Transverse colon (tissue), 4 donors: ENCODE data around the gene RHEX. TPM values are rescaled to one million over a fixed set of nuclear protein-coding genes. Genes with fewer than 3 reads are reported as not detected.
"Not testable (repeated sequence)": the region's sequence is repeated elsewhere in the genome, so short reads cannot be mapped to it uniquely, and the experiment has no call there.

Experiments
- DNase-seq: peaks from one replicate; pipeline ENCODE4 v3.0.0-alpha.2; 2019
- H3K27ac ChIP-seq, 4 donors: fragments of 200-600 bp; sonication (generic); 2 replicates each; pipeline ENCODE4 v1.5.1; 2016 to 2018; ENCODE audit warnings: inconsistent platforms in 4 of 4
- H3K27me3 ChIP-seq: fragments of 200-600 bp; sonication (generic); 2 replicates; pipeline ENCODE4 v1.5.1; 2017; ENCODE audit warnings: inconsistent platforms
- H3K36me3 ChIP-seq, 4 donors: fragments of 200-600 bp; sonication (generic); 2 replicates each; pipeline ENCODE4 v1.5.1; 2017 to 2019; ENCODE audit warnings: inconsistent platforms in 4 of 4
- H3K4me1 ChIP-seq, 4 donors: fragments of 200-600 bp; sonication (generic); 2 replicates each; pipeline ENCODE4 v1.5.1; 2017 to 2020; ENCODE audit warnings: inconsistent platforms in 4 of 4
- H3K4me3 ChIP-seq, 4 donors: fragments of 200-600 bp; sonication (generic); 1 replicate in 1 of 4; 2 replicates in 3 of 4; pipeline versions ENCODE4 v1.5.1 to v1.6.1; 2017 to 2019; ENCODE audit warnings: inconsistent platforms in 4 of 4
- H3K9me3 ChIP-seq, 2 donors: fragments of 200-600 bp; sonication (generic); 2 replicates each; pipeline ENCODE4 v1.5.1; 2017 to 2019; ENCODE audit warnings: inconsistent platforms in 2 of 2
- EP300 ChIP-seq: sonication (generic); formaldehyde crosslinking; IDR thresholded peaks from one replicate; pipeline ENCODE4 v1.6.1; 2017; ENCODE audit warnings: antibody characterized with exemption, low read depth
- POLR2A ChIP-seq: fragments of 450-650 bp; IDR thresholded peaks from one replicate; pipeline ENCODE4 v1.6.1; 2016; ENCODE audit warnings: antibody characterized with exemption, mild to moderate bottlenecking, moderate library complexity
- POLR2AphosphoS5 ChIP-seq, 3 donors: sonication (generic); formaldehyde crosslinking; IDR thresholded peaks; one replicate each; pipeline ENCODE4 v1.6.1; 2016; ENCODE audit warnings: antibody characterized with exemption in 3 of 3
- WGBS, 2 donors: methylation state at CpG; one replicate each; pipeline ENCODE4 v1.1.5; 2018; ENCODE audit warnings: low coverage in 1 of 2; 5-methylcytosine and 5-hydroxymethylcytosine counted together
- in situ Hi-C, 4 donors: fragments of 200-750 bp; cut with MboI; loops; one replicate each; pipeline versions ENCODE4 v1.15.0 to v1.15.1; 2017; ENCODE audit warnings: low sequenced_read_pairs in 3 of 4, low pct_ligation_motif_present in 1 of 4, low pct_unique_long_range_greater_than_20kb in 1 of 4
- intact Hi-C: fragments of 100-400 bp; cut with DNase I; formaldehyde crosslinking; loops from one replicate; pipeline ENCODE4 v1.15.1; 2023; ENCODE audit warnings: low total_unique reads
- total RNA-seq, 4 donors: library from RNA; depleted of rRNA; stranded (reverse); fragments of >200 nt; gene quantifications; one replicate each; pipeline ENCODE4 v1.1.0, GENCODE V29; 2016
- TF ChIP-seq, protein P1 (sequence below), 5 experiments: fragments of 200-600 bp in 3 of 5; fragments of 450-650 bp in 2 of 5; sonication (generic) in 3 of 5; IDR thresholded peaks; 1 replicate in 2 of 5; 2 replicates in 3 of 5; pipeline ENCODE4 v1.5.1; 2016 to 2017; ENCODE audit warnings: antibody characterized with exemption in 5 of 5, inconsistent platforms in 3 of 5, mild to moderate bottlenecking in 2 of 5, moderate library complexity in 1 of 5

RHEX gene
- total RNA-seq, 4 donors from 2014 or later, result 0.96 to 4.8 TPM; not detected in 2

DNA sequence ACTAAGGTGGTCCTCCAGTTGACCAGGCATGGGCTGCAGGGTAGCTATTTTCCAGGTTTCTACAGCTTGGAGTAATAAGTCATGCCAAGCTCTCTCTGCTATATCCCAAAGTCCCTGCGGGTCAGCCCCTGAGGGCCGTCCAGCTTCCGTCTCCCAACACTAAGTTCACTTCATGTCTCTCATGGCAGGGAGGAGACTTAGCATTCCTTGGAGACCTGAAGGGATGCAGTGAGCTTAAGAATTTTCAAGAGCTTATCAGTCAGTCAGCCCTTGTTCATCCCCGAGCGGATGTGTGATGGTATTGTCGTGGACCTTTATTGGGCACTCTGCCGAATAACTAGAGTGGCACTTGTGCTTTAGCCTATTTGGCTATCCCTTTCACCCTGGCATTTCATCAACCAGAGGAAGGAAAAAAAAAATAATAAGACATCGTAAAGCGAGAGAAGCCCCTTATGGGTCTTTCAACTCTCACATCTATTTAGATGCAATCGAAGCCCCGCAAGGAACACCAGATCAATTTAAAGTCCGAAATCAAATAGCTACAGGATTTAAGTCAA, 2.2 kb downstream of the RHEX start:
- in situ Hi-C loops, H3K4me3 ChIP-seq, DNase-seq, H3K27ac ChIP-seq, H3K27me3 ChIP-seq, intact Hi-C loops, H3K4me1 ChIP-seq, H3K9me3 ChIP-seq, H3K36me3 ChIP-seq: not testable (repeated sequence)
- 82 to 95% methylated on average over 9 to 12 of the region's 12 CpGs for WGBS, 2 donors

DNA sequence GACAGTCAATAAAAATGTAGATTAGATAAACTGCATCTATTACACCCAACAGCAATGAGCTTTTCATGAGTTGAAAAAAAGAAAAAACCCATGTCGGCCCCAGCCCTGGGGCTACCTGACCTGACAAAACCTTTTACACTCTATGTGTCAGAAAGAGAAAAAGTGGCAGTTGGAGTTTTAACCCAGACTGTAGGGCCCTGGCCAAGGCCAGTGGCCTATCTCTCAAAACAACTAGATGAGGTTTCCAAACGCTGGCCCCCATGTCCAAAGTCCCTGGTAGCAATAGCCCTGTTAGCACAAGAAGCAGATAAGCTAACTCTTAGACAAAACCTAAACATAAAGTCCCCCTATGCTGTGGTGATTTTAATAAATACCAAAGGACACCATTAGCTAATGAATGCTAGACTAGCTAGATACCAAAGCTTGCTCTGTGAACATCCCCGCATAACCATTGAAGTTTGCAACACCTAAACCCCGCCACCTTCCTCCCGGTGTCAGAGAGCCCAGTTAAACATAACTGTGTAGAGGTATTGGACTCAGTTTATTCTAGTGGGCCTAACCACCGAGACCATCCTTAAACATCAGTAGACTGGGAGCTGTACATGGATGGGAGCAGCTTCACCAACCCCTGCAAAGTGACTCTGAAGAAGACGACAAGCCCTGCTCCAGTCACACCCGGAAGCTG, 2.8 kb downstream of the RHEX start:
- H3K27ac ChIP-seq, in situ Hi-C loops, H3K4me3 ChIP-seq, H3K4me1 ChIP-seq, H3K27me3 ChIP-seq, H3K36me3 ChIP-seq, DNase-seq, H3K9me3 ChIP-seq, intact Hi-C loops: not testable (repeated sequence)
- WGBS, 2 donors, result 81% methylated on average over 5 to 8 of the region's 8 CpGs

DNA sequence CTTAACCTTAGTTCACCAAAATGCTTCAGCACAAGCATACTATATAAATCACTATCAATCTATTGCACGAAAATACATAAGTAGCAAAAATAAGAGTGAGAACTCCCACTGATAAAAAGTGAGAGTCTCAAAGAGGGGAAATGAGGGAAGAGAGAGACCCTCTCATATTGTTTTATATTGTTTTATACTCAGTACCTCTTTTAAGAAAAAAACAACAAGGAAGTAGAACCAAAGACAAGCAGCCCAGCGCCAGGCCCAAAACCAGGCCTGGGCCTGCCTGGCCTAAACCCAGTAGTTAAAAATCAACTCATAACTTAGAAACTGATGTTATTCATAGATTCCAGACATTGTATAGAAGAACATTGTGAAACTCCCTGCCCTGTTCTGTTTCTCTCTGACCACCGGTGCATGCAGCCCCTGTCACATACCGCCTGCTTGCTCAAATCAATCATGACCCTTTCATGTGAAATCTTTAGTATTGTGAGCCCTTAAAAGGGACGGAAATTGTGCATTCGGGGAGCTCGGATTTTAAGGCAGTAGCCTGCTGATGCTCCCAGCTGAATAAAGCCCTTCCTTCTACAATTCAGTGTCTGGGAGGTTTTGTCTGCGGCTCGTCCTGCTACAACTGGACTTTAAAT, 5.4 kb downstream of the RHEX start:
- H3K9me3 ChIP-seq, H3K27me3 ChIP-seq, in situ Hi-C loops, H3K4me1 ChIP-seq, H3K36me3 ChIP-seq, H3K4me3 ChIP-seq, intact Hi-C loops, H3K27ac ChIP-seq, DNase-seq: not testable (repeated sequence)
- 86 to 95% methylated on average over 2 to 7 of the region's 9 CpGs for WGBS, 2 donors

DNA sequence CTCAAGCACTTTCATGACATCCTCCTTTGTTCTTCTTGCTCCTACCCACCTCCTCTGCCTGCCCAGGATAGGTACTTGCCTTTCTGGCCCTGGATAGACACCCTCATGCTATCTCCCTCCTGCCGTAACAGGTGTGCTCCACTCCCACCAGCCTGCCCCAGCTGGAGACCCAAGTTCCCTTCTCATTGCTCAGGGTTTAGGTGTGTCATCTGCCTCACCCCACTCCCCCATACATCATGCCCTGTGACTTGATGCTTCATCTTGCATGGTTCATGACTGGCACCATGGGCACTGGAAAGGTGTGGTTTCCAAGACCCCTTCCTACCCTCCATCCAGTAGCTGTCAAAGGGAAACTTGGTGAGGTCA, 5.9 kb downstream of the RHEX start:
- Histone ChIP-seq H3K9me3 (no peaks in the 10 kb centered on the region), H3K27me3 (no peaks in the 10 kb centered on the region), H3K27ac (no peak overlapping the region), H3K4me1 (no peaks in the 10 kb centered on the region), H3K36me3 (no peaks in the 10 kb centered on the region), H3K4me3 (no peak overlapping the region)
- in situ Hi-C loops (no loop called here), intact Hi-C loops (no loop called here)
- TF ChIP-seq, protein P1, sequence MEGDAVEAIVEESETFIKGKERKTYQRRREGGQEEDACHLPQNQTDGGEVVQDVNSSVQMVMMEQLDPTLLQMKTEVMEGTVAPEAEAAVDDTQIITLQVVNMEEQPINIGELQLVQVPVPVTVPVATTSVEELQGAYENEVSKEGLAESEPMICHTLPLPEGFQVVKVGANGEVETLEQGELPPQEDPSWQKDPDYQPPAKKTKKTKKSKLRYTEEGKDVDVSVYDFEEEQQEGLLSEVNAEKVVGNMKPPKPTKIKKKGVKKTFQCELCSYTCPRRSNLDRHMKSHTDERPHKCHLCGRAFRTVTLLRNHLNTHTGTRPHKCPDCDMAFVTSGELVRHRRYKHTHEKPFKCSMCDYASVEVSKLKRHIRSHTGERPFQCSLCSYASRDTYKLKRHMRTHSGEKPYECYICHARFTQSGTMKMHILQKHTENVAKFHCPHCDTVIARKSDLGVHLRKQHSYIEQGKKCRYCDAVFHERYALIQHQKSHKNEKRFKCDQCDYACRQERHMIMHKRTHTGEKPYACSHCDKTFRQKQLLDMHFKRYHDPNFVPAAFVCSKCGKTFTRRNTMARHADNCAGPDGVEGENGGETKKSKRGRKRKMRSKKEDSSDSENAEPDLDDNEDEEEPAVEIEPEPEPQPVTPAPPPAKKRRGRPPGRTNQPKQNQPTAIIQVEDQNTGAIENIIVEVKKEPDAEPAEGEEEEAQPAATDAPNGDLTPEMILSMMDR (IDR thresholded peaks at IDR 0.05), result no peak
- TF ChIP-seq EP300 (no peak), POLR2AphosphoS5 (IDR thresholded peaks at IDR 0.05) (no peak), POLR2A (no peak)
- whole genome bisulfite sequencing, 2 donors, result 90% methylated on average over 1 of the region's 1 CpG; no CpG with 5 or more reads in 1 of the 2 donors
- DNase-seq, result no peak

DNA sequence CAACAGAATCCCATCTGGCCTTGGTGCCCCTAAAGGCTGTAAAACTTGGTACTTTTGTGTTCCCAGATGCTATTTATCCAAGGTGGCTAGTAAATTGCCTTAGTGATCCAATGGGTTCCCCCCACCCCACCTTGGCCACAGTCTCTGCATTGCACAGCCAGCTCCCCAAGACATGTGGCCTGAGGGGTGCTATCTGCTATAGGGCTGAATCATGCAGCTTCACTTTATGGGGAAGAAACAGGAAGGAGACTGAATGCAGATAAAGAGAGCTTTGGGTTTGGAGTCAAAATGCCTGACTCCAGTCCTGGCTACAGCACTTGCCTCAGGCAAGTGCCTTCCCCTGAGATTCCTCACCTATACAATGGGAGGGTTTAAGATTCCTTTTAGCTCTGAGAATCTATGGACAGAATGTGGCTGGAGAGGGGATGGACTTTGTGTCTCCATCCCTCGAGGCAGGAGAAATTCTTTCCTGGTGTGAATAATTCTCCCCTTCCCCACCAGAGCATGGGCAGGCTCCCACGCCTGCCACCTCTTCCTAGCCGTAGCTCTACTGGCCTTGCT, 6.5 kb downstream of the RHEX start:
- WGBS, 2 donors, result 81% methylated on average over 3 of the region's 3 CpGs; no CpG with 5 or more reads in 1 of the 2 donors
- TF ChIP-seq POLR2A (no peak), EP300 (no peak), POLR2AphosphoS5 (IDR thresholded peaks at IDR 0.05) (no peak)
- TF ChIP-seq, protein P1 (IDR thresholded peaks at IDR 0.05), result no peak
- Histone ChIP-seq H3K4me1 (no peaks in the 10 kb centered on the region), H3K9me3 (no peaks in the 10 kb centered on the region), H3K4me3 (no peak overlapping the region), H3K27ac (no peak overlapping the region), H3K27me3 (no peaks in the 10 kb centered on the region), H3K36me3 (no peaks in the 10 kb centered on the region)
- intact Hi-C loops, result no loop called here
- in situ Hi-C loops, result no loop called here
- no peak for DNase-seq
